IPS-NIHi7 (cell line): Measurements from ENCODE around the gene CFDP1.
"Not testable (repeated sequence)": the region's sequence is repeated elsewhere in the genome, so short reads cannot be mapped to it uniquely, and the experiment has no call there.

ENCODE experiments used
- DNase-seq: peaks from one replicate; pipeline ENCODE4 v3.0.0; 2012; ENCODE audit warnings: mixed read lengths; ENCODE audit errors: extremely low spot score

CFDP1 gene

GRCh38 chr16:75458439-75458838 is 25.1 kb upstream of the CFDP1 start:
- no peak for DNase-seq

DNA sequence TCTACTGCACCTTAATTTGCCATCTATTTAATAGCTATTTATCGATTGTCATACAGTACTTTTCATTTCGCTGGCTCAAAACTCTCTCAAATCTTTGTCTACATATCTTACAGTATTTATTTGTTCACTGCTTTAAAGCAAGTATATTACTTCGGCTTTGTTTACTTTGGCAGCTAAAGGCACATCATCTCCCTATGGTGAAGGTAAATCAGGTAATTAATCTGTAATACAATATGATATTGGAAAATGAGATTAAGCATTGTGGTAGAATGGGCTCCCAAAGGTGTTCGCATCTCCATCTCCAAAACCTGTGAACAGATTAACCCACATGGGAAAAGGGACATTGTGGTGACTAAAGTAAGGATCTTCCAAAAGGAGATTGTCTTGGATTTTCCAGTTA is 24.7 kb upstream of the CFDP1 start:
- DNase-seq = no peak

GRCh38 chr16:75457485-75458021 is 24.2 kb upstream of the CFDP1 start:
- no peak for DNase-seq

GRCh38 chr16:75456971-75457370 is 23.7 kb upstream of the CFDP1 start:
- no peak for DNase-seq

DNA sequence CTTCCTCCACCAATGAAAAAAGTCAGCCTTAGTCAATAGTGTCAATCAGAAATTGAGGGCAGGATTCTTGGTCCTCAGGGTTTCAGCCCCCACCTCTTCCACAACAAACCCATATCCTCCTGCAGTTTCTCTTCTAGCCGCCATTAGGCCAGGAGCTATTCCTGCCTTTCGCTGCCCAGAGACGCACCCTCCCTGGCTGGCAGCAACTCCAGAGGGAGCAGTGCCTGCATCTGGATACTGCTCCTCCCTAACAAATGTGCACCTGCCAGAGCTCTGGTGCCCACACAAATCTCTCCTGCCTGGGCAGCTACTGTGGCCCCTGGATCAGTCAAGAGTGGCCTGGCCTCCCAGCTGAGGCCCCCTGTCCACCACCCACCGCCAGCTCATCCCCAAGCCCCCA is 23.2 kb upstream of the CFDP1 start:
- not testable (repeated sequence) for DNase-seq

- DNase-seq = no peak
Measured at GRCh38 chr16:75455677-75456076, 22.4 kb upstream of the CFDP1 start.

- no peak for DNase-seq
Measured at GRCh38 chr16:75452464-75453190, 19.3 kb upstream of the CFDP1 start.

DNA sequence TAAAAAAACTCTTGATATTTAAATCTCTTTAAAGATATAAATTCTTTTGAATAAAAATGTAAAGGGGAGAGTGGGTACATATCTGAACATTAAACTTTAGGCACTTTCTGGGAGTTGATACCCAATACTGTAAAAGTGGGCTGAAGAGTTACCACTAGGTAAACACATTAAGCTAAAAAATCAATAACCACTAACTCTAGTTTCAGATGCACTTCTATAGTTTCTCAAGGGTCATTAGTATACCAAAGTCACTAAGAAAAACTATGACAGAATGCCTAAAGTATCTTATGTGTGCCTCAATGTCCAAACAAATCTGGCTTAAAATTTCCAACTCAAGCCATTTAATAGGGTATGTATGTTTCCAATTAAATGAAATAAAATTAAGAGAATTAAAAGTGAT is 13.1 kb upstream of the CFDP1 start:
- no peak for DNase-seq

GRCh38 chr16:75445298-75445697 is 12.0 kb upstream of the CFDP1 start:
- DNase-seq = no peak

GRCh38 chr16:75443298-75443697 is 10.0 kb upstream of the CFDP1 start:
- DNase-seq = no peak

GRCh38 chr16:75433732-75434413 is 570 bp upstream of the CFDP1 start:
- DNase-seq = peak; percentile 69

DNA sequence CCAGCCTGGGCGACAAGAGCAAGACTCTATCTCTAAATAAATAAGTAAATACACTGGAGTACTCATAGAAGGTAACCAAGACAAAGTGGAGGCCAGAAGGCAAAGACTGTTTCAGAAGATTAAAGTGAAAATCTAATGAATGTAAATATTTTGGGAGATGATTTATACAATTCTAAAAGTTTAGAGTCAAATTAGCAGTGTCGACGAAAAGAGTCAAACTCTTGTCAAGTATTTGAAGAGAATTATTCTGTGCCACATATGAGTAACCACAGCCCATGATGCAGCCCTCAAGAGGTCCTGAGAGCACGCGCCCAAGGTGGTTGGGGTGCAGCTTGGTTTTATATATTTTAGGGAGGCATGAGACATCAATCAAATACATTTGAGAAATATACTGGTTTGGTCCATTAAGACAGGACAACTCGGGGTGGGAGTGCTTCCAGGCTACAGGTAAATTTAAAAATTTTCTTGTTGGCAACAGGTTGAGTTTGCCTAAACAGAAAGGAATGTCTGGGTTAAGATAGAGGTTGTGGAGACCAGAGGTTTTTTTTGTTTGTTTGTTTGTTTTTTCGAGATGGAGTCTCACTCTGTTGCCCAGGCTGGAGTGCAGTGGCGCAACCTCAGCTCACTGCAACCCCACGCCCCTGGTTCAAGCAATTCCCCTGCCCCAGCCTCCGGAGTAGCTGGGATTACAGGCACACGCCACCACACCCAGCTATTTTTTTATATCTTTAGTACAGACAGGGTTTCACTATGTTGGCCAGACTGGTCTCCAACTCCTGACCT is 3.5 kb downstream of the CFDP1 start:
- DNase-seq = no peak

- not testable (repeated sequence) for DNase-seq
Measured at GRCh38 chr16:75426524-75426923, 6.8 kb downstream of the CFDP1 start.

- DNase-seq = not testable (repeated sequence)
Measured at GRCh38 chr16:75424105-75424762, 9.1 kb downstream of the CFDP1 start.

GRCh38 chr16:75423723-75424104 is 9.6 kb downstream of the CFDP1 start:
- DNase-seq = no peak

GRCh38 chr16:75421820-75422126 is 11.5 kb downstream of the CFDP1 start:
- DNase-seq = no peak

DNA sequence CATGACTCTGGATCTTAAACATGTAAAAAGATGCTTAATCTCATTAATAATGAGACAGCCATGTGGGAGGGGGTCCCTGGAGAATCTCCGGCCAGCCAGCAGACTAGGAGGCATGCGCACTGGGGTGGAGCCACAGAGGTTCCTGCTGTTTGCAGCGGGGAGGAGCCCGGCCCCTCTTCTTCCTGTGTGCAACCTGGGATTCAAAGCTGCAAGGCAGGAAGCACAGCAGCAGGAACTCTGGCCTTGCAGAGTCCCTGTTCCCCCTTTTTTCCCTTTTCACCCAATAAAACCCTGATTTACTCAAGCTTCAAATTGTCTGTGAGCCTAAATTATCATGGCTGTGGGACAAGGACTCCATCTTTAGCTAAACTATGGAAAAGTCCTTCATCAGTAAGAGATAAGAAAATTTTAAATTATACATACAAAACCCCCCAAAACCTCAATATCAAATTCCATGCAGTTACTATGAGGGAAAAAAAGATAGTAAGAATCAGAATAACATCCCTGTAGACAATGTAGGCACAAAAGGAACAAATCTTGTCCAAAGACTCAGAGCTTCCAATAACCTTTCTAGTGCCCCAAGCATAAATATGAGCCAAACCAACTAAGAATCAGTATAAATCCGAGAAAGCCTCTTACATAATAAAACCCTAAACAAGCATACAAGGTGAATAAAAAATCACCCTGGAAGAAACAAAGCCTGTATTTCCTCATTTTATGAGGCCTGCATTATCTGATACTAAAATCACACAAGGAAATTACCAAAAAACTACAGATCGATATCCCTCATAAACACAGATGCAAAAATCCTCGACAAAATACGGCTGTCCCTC is 12.1 kb downstream of the CFDP1 start:
- peak; percentile 69 for DNase-seq

- no peak for DNase-seq
Measured at GRCh38 chr16:75416904-75417565, 16.3 kb downstream of the CFDP1 start.

DNA sequence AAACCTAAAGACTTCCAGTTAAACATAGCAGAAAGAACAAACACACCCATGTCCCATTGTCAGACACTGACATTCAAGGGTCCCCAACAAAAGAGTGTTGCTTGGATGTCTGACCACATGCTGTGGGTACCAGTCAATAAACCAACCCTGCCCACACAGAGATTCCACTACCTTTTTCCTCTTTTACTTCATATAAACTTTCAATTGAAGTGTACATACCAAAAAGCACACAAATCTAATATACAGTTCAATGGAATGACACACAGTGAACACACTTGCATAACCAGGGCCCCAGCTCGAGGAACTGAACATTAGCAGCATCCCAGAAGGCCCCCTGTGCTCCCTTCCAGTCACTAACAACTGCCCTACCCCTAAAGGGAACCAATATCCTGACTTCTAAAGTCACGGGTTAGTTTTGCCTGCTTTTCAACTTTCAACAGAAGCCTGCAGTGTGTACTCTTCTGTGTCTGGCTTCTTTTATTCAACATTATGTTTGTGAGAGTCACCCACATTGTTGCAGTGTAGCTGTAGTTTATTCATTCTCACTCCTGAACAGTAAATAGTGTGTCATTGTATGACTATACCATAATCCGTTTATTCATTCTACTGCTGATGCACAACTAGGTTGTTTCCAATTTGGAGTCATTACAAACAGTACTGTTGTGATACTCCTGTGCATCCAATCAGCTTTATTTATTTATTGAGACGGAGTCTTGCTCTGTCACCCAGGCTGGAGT is 18.0 kb downstream of the CFDP1 start:
- no peak for DNase-seq

- DNase-seq = no peak
Measured at GRCh38 chr16:75413951-75414350, 19.4 kb downstream of the CFDP1 start.
